HepG2 (cell line): ENCODE results near the gene HAS3. TPM values are rescaled to one million over a fixed set of nuclear protein-coding genes. Genes with fewer than 3 reads are reported as not detected.

Experiments used
- ATAC-seq: fragments of 200-7000 bp; cut with Tn5 transposase; 3 replicates; pipeline ENCODE4 v1.9.1; 2020; ENCODE audit warnings: mild to moderate bottlenecking, moderate library complexity
- BruUV-seq: library from RNA; stranded (reverse); fragments of 400-500 nt; replicated peaks from 2 replicates; lab custom pipeline; 2021; lab: Mats Ljungman, UMichigan
- CTCF ChIA-PET: fragments of 300-600 bp; formaldehyde crosslinking; extraction: SDS; loops from one replicate; lab custom pipeline; 2021; ENCODE audit warnings: low total read pairs, inconsistent platforms, low intra/inter-chr PET ratio; lab: Yijun Ruan, JAX
- POLR2A ChIA-PET: fragments of 350-600 bp; sonication (Branson Sonifier 250); formaldehyde crosslinking; loops from one replicate; lab custom pipeline; 2020; ENCODE audit warnings: antibody characterized with exemption, inconsistent platforms; lab: Yijun Ruan, JAX
- DNase-seq: peaks from one replicate; pipeline ENCODE4 v3.0.0-alpha.2; 2015; ENCODE audit warnings: low spot score
- FAIRE-seq: peaks from 3 replicates; lab custom pipeline; 2011; peaks lifted over from hg19 to GRCh38; lab: Jason Lieb, UNC
- H2AFZ ChIP-seq: one replicate; pipeline ENCODE4 v1.6.1; 2011; ENCODE audit warnings: low read length, inconsistent platforms
- H3K27ac ChIP-seq: fragments of 300-600 bp; 3 replicates; pipeline ENCODE4 v1.8.0; 2011; ENCODE audit warnings: mixed run types, mild to moderate bottlenecking, mixed read lengths, low read length, inconsistent platforms; ENCODE audit not compliant: insufficient read depth; ENCODE audit errors: extremely low read length
- H3K27me3 ChIP-seq, 2 experiments: fragments of 200-600 bp in 1 of 2; 2 replicates in 1 of 2; 3 replicates in 1 of 2; pipeline versions ENCODE4 v1.6.0 to v1.8.0; 2011; ENCODE audit warnings: low read length in 2 of 2, mild to moderate bottlenecking in 2 of 2, moderate library complexity in 2 of 2, inconsistent platforms in 1 of 2; ENCODE audit not compliant: insufficient read depth in 2 of 2, control insufficient read depth in 1 of 2
- H3K36me3 ChIP-seq, 2 experiments: fragments of 200-600 bp in 1 of 2; replicated peaks in 1 of 2; 2 replicates in 1 of 2; 3 replicates in 1 of 2; pipeline versions ENCODE4 v1.5.1 to v1.8.0; 2011; ENCODE audit warnings: low read length in 2 of 2, inconsistent platforms in 1 of 2; ENCODE audit not compliant: insufficient read depth in 2 of 2, control insufficient read depth in 1 of 2
- H3K4me1 ChIP-seq: 2 replicates; pipeline ENCODE4 v1.5.1; 2012; ENCODE audit warnings: low read length, inconsistent platforms; ENCODE audit not compliant: insufficient read depth
- H3K4me2 ChIP-seq: 2 replicates; pipeline ENCODE4 v1.6.0; 2011; ENCODE audit warnings: low read depth, low read length, inconsistent platforms
- H3K4me3 ChIP-seq, 3 experiments: fragments of 200-600 bp in 1 of 3; sonication (generic), shearing (Covaris generic) in 1 of 3; replicated peaks in 1 of 3; 2 replicates each; pipeline ENCODE4 v1.5.1; 2011 to 2016; ENCODE audit warnings: low read length in 3 of 3, inconsistent platforms in 2 of 3, low read depth in 2 of 3, mild to moderate bottlenecking in 2 of 3, control low read depth in 1 of 3, mixed read lengths in 1 of 3; ENCODE audit not compliant: insufficient read depth in 1 of 3
- H3K79me2 ChIP-seq: one replicate; pipeline ENCODE4 v1.6.1; 2011; ENCODE audit warnings: low read length, inconsistent platforms; ENCODE audit not compliant: insufficient read depth
- H3K9ac ChIP-seq: 2 replicates; pipeline ENCODE4 v1.6.0; 2011; ENCODE audit warnings: mild to moderate bottlenecking, low read depth, low read length, inconsistent platforms; ENCODE audit not compliant: insufficient read depth
- H3K9me3 ChIP-seq: 2 replicates; pipeline ENCODE4 v1.5.1; 2012; ENCODE audit warnings: mild to moderate bottlenecking, low read length
- H4K20me1 ChIP-seq: 2 replicates; pipeline ENCODE4 v1.6.0; 2011; ENCODE audit warnings: inconsistent platforms, mild to moderate bottlenecking, low read length, moderate library complexity; ENCODE audit not compliant: insufficient read depth
- HES4 ChIP-seq: sonication (generic); formaldehyde crosslinking; IDR thresholded peaks from 2 replicates; pipeline ENCODE4 v1.9.0; 2021; ENCODE audit warnings: mild to moderate bottlenecking, missing genetic modification reagents, borderline replicate concordance
- HNF4G ChIP-seq, 2 experiments: sonication (generic) in 1 of 2; formaldehyde crosslinking in 1 of 2; IDR thresholded peaks; 2 replicates each; pipeline versions ENCODE4 v1.4.0 to v1.6.1; 2011 to 2020; ENCODE audit warnings: borderline replicate concordance in 2 of 2, low read depth in 2 of 2, mild to moderate bottlenecking in 2 of 2, low read length in 1 of 2, missing genetic modification reagents in 1 of 2, moderate library complexity in 1 of 2
- SP5 ChIP-seq: IDR thresholded peaks from 2 replicates; pipeline ENCODE4 v1.6.1; 2016; ENCODE audit warnings: low read depth, borderline replicate concordance
- SRSF4 ChIP-seq: fragments of 200-400 bp; formaldehyde crosslinking; IDR thresholded peaks from one replicate; pipeline ENCODE4 v1.6.1; 2018; ENCODE audit warnings: mild to moderate bottlenecking, low read depth, low read length, moderate library complexity; ENCODE audit not compliant: poor library complexity, severe bottlenecking
- ZMYM3 ChIP-seq: sonication (generic); formaldehyde crosslinking; IDR thresholded peaks from 2 replicates; pipeline ENCODE4 v1.5.1; 2020; ENCODE audit warnings: mild to moderate bottlenecking, missing genetic modification reagents
- ZNF501 ChIP-seq: sonication (generic); formaldehyde crosslinking; IDR thresholded peaks from 2 replicates; pipeline ENCODE4 v1.5.1; 2020; ENCODE audit warnings: mild to moderate bottlenecking, moderate library complexity, missing genetic modification reagents
- WGBS: methylation state at CpG from one replicate; pipeline ENCODE4 v1.1.6; 2017; ENCODE audit warnings: low lambda C conversion rate; 5-methylcytosine and 5-hydroxymethylcytosine counted together
- in situ Hi-C: cut with HindIII; loops from 2 replicates; pipeline ENCODE4 v1.10.0; 2017; ENCODE audit warnings: low pct_unique_long_range_greater_than_20kb; ENCODE audit not compliant: extremely low pct_ligation_motif_present
- intact Hi-C: fragments of 100-400 bp; cut with micrococcal nuclease; formaldehyde crosslinking; loops from one replicate; pipeline ENCODE4 v1.10.0; 2022; ENCODE audit not compliant: unreplicated experiment
- polyA plus RNA-seq, 8 experiments: library from polyadenylated mRNA; depleted of rRNA in 3 of 8; stranded (reverse) in 7 of 8; unstranded in 1 of 8; fragments of >200 nt; fragmentation: Illumina TruSeq in 4 of 8; extraction: Trizol in 4 of 8; gene quantifications; 2 replicates each; pipeline versions ENCODE4 v1.2.1 to v1.2.3, GENCODE V29; 2011 to 2016; ENCODE audit warnings: low read depth in 4 of 8, missing spikeins in 1 of 8, mixed read lengths in 1 of 8; ENCODE audit not compliant: insufficient read depth in 1 of 8
- total RNA-seq, 5 experiments: library from RNA; depleted of rRNA; stranded (reverse); fragments of >200 nt; fragmentation: Illumina TruSeq; extraction: Trizol; gene quantifications; 2 replicates each; pipeline ENCODE4 v1.2.3, GENCODE V29; 2016; ENCODE audit warnings: low read depth in 1 of 5
- TF ChIP-seq, protein P1 (sequence below): sonication (generic); formaldehyde crosslinking; IDR thresholded peaks from 2 replicates; pipeline ENCODE4 v1.9.0; 2021; ENCODE audit warnings: missing genetic modification reagents, mild to moderate bottlenecking, borderline replicate concordance
- TF ChIP-seq, protein P2 (sequence below): sonication (generic); formaldehyde crosslinking; IDR thresholded peaks from 2 replicates; pipeline ENCODE4 v1.4.0; 2020; ENCODE audit warnings: mild to moderate bottlenecking, missing genetic modification reagents
- TF ChIP-seq, protein P3 (sequence below): IDR thresholded peaks from 2 replicates; pipeline ENCODE4 v1.6.1; 2016; ENCODE audit warnings: low read depth, control low read depth

Gene HAS3
- total and polyA plus RNA-seq, 2 of the 13 experiments (the other 11 are each of a cell fraction or from before 2014, with no cell fraction given): 0.04 to 0.30 TPM

DNA sequence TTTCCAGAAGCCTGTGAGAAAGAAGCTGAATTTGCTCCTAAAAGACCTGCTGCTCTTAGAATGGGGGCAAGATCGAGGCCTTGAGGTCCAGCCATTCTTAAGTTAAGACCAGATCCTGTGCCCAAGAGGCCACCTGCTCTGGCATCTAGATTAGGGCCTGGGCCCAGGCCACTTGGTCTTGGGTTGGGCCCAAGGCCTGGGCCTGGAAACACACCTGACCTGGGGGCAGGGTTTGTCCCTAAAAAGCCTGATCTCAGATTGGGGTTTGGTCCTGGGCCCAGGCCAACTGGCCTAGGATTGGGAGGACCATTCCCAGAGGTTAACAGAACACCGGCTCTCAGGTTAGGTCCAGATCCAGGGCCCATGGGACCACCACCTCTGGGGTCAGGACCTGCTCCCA is 14.1 kb downstream of the HAS3 start:
- no TSS peak for BruUV-seq
- ChIA-PET CTCF (no interaction called here), POLR2A (interaction anchor here (1.1 kb wide), 2 partner anchors 14 to 82 kb away, joined by 3 read pairs; partner anchors contain the start of gene HAS3)
- no peak overlapping the region for H3K9ac ChIP-seq
- no peak for TF ChIP-seq ZMYM3 (CRISPR knock-in tag)
- TF ChIP-seq ZNF501: 0 out of 2 replicates have a peak, but pooled peaks have one; percentile 16
- H3K36me3 ChIP-seq: peaks cover 19 to 43% of the 10 kb centered on the region in 2 experiments
- no peaks in the 10 kb centered on the region for H3K27me3 ChIP-seq
- in situ Hi-C loops: loop anchor here (25.0 kb wide), 1 partner anchor 407 kb away; no protein-coding TSS in a partner anchor
- no peaks in the 10 kb centered on the region for H3K79me2 ChIP-seq
- H3K4me3 ChIP-seq: no peak overlapping the region
- no peaks in the 10 kb centered on the region for H3K9me3 ChIP-seq
- intact Hi-C loops: no loop called here
- H3K27ac ChIP-seq: no peak overlapping the region
- no peak for DNase-seq
- no peak for FAIRE-seq
- no peak for ATAC-seq
- no peak overlapping the region for H2AFZ ChIP-seq
- 100% methylated on average over 2 of the region's 2 CpGs for WGBS
- peaks cover 14% of the 10 kb centered on the region for H3K4me1 ChIP-seq
- H4K20me1 ChIP-seq: no peaks in the 10 kb centered on the region
- no peak overlapping the region for H3K4me2 ChIP-seq

DNA sequence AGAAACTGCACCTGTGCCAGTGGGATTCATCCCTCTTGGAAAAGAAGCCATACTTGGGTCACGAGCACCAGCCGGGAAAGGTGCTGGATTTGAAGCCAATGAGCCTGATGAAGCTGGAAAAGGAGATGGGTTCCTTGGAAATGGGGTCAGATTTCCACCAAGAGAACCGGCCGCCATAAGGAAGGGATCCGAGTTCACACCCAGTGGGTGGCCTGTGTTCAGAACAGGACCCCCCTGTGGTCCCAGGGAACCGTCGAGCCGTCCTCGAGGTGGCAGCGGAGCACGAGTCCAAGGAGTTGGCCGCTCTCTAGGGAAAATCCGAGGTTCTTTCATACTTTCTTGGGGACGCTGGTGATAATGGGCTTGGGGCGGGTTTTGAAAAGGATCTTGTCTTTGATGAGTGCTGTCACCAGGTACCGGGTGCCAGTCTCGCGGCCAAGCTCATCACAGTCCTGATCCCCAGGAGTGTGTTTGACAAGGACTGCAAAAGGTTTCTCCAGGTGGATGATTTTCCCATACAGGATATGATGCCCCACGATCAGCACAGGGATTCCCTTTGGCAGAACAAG is 14.7 kb downstream of the HAS3 start:
- no peak for DNase-seq
- FAIRE-seq: no peak
- Histone ChIP-seq H3K27ac (no peak overlapping the region), H4K20me1 (no peaks in the 10 kb centered on the region), H3K9me3 (no peaks in the 10 kb centered on the region), H3K4me3 (no peak overlapping the region), H2AFZ (no peak overlapping the region), H3K9ac (no peak overlapping the region), H3K79me2 (no peaks in the 10 kb centered on the region), H3K36me3 (peaks cover 19 to 43% of the 10 kb centered on the region in 2 experiments), H3K4me2 (no peak overlapping the region), H3K4me1 (peaks cover 14% of the 10 kb centered on the region), H3K27me3 (no peaks in the 10 kb centered on the region)
- POLR2A ChIA-PET: interaction anchor here (0.6 to 1.5 kb wide), 2 partner anchors 14 to 32 kb away, joined by 3 read pairs; partner anchors contain the start of gene HAS3
- no peak for ATAC-seq
- in situ Hi-C loops (loop anchor here (5.0 to 25.0 kb wide), 3 partner anchors 218 to 408 kb away; partner anchors contain the start of gene TANGO6), intact Hi-C loops (no loop called here)
- WGBS: 99% methylated on average over 19 of the region's 19 CpGs
- CTCF ChIA-PET: no interaction called here
- no TSS peak for BruUV-seq
- TF ChIP-seq, protein P1, sequence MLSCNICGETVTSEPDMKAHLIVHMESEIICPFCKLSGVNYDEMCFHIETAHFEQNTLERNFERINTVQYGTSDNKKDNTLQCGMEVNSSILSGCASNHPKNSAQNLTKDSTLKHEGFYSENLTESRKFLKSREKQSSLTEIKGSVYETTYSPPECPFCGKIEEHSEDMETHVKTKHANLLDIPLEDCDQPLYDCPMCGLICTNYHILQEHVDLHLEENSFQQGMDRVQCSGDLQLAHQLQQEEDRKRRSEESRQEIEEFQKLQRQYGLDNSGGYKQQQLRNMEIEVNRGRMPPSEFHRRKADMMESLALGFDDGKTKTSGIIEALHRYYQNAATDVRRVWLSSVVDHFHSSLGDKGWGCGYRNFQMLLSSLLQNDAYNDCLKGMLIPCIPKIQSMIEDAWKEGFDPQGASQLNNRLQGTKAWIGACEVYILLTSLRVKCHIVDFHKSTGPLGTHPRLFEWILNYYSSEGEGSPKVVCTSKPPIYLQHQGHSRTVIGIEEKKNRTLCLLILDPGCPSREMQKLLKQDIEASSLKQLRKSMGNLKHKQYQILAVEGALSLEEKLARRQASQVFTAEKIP (CRISPR knock-in tag): no peak
- TF ChIP-seq SP5 (CRISPR knock-in tag): no peak
- TF ChIP-seq, protein P2, sequence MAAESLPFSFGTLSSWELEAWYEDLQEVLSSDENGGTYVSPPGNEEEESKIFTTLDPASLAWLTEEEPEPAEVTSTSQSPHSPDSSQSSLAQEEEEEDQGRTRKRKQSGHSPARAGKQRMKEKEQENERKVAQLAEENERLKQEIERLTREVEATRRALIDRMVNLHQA: no peak
- TF ChIP-seq SRSF4: no peak
- no peak for TF ChIP-seq HES4 (CRISPR knock-in tag)
- TF ChIP-seq, protein P3, sequence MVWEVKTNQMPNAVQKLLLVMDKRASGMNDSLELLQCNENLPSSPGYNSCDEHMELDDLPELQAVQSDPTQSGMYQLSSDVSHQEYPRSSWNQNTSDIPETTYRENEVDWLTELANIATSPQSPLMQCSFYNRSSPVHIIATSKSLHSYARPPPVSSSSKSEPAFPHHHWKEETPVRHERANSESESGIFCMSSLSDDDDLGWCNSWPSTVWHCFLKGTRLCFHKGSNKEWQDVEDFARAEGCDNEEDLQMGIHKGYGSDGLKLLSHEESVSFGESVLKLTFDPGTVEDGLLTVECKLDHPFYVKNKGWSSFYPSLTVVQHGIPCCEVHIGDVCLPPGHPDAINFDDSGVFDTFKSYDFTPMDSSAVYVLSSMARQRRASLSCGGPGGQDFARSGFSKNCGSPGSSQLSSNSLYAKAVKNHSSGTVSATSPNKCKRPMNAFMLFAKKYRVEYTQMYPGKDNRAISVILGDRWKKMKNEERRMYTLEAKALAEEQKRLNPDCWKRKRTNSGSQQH (CRISPR knock-in tag): no peak
- no peak for TF ChIP-seq HNF4G (IDR thresholded peaks at IDR 0.05; ENCODE audit: borderline replicate concordance, low read depth, low read length)
- TF ChIP-seq HNF4G (CRISPR knock-in tag; IDR thresholded peaks at IDR 0.05; ENCODE audit: borderline replicate concordance, low read depth): no peak
